Uterus (tissue), 4 donors: Measurements from ENCODE around the gene TGIF2. TPM values are rescaled to one million over a fixed set of nuclear protein-coding genes. Genes with fewer than 3 reads are reported as not detected.
"Not testable (repeated sequence)": the region's sequence is repeated elsewhere in the genome, so short reads cannot be mapped to it uniquely, and the experiment has no call there.

Experiments used
- DNase-seq, 2 donors: peaks; one replicate each; pipeline ENCODE4 v3.0.0-alpha.2; 2019 to 2020
- H3K27ac ChIP-seq, 2 donors: fragments of 200-600 bp; sonication (generic); 1 replicate in 1 of 2; 2 replicates in 1 of 2; pipeline ENCODE4 v1.5.1; 2016 to 2018
- H3K27me3 ChIP-seq, 2 donors: fragments of 200-600 bp; sonication (generic); one replicate each; pipeline ENCODE4 v1.5.1; 2018 to 2019; ENCODE audit warnings: control low read depth in 1 of 2
- H3K36me3 ChIP-seq, 2 donors: fragments of 200-600 bp; sonication (generic); one replicate each; pipeline ENCODE4 v1.5.1; 2019; ENCODE audit warnings: control low read depth in 1 of 2
- H3K4me1 ChIP-seq, 2 donors: fragments of 200-600 bp; sonication (generic); one replicate each; pipeline ENCODE4 v1.5.1; 2018 to 2019; ENCODE audit warnings: control low read depth in 1 of 2
- H3K4me3 ChIP-seq, 2 donors: fragments of 200-600 bp; sonication (generic); 1 replicate in 1 of 2; 2 replicates in 1 of 2; pipeline ENCODE4 v1.5.1; 2018 to 2019; ENCODE audit warnings: mild to moderate bottlenecking in 1 of 2
- H3K9me3 ChIP-seq, 2 donors: fragments of 200-600 bp; sonication (generic); one replicate each; pipeline ENCODE4 v1.5.1; 2019; ENCODE audit warnings: control low read depth in 1 of 2
- POLR2A ChIP-seq, 2 donors: fragments of 450-650 bp; IDR thresholded peaks; one replicate each; pipeline ENCODE4 v1.6.1; 2016; ENCODE audit warnings: antibody characterized with exemption in 2 of 2, mild to moderate bottlenecking in 1 of 2, moderate library complexity in 1 of 2
- intact Hi-C: fragments of 100-400 bp; cut with DNase I; formaldehyde crosslinking; loops from one replicate; pipeline ENCODE4 v1.15.1; 2023; ENCODE audit warnings: low total_unique reads
- small RNA-seq: library from RNA; depleted of rRNA; stranded (forward); fragments of <200 nt; gene quantifications from one replicate; pipeline ENCODE3, GENCODE V24; 2016
- total RNA-seq, 4 donors: library from RNA; depleted of rRNA in 3 of 4; stranded (reverse); fragments of >200 nt in 3 of 4; gene quantifications; one replicate each; pipeline versions ENCODE4 v1.1.0 to v1.2.4, GENCODE V29; 2014 to 2023
- TF ChIP-seq, protein P1 (sequence below), 4 experiments: fragments of 200-600 bp in 2 of 4; fragments of 450-650 bp in 2 of 4; sonication (generic) in 2 of 4; IDR thresholded peaks; one replicate each; pipeline ENCODE4 v1.5.1; 2016 to 2019; ENCODE audit warnings: antibody characterized with exemption in 4 of 4, mild to moderate bottlenecking in 2 of 4, moderate library complexity in 1 of 4
- donor health status: DM: yes; HTN: yes; CAD: no.

The TGIF2 gene
- total RNA-seq, 4 donors from 2014 or later = 3.3 to 35.7 (median 17.7) TPM

DNA sequence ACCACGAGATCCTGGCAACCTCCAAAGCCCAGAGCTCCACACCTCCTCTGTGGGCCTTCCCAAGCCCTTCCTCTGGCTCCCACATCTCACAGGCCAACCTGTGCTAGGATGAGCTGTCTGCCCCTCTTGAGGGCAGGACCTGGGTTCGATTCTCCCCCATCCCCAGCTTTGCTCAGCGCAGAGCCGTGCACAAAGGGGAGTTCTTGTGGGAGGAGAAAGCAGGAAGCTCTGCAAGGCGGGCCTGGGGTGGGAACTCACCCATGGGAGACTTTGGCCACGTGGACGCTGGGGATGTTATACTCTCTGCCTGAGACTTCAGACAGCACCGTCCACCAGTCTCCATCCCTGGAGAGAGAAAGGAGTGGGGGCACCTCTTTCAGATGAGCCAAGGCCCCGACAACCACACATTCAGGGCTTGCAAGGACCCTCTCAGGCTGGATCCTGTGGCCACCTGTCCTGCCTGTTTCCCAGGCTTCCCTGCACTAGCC, 59.9 kb downstream of the TGIF2 start:
- H3K27me3 ChIP-seq = no peaks in the 10 kb centered on the region
- no peaks in the 10 kb centered on the region for H3K4me1 ChIP-seq
- H3K9me3 ChIP-seq = no peaks in the 10 kb centered on the region
- H3K27ac ChIP-seq = no peak overlapping the region
- TF ChIP-seq POLR2A (IDR thresholded peaks at IDR 0.05) = no peak
- TF ChIP-seq, protein P1, sequence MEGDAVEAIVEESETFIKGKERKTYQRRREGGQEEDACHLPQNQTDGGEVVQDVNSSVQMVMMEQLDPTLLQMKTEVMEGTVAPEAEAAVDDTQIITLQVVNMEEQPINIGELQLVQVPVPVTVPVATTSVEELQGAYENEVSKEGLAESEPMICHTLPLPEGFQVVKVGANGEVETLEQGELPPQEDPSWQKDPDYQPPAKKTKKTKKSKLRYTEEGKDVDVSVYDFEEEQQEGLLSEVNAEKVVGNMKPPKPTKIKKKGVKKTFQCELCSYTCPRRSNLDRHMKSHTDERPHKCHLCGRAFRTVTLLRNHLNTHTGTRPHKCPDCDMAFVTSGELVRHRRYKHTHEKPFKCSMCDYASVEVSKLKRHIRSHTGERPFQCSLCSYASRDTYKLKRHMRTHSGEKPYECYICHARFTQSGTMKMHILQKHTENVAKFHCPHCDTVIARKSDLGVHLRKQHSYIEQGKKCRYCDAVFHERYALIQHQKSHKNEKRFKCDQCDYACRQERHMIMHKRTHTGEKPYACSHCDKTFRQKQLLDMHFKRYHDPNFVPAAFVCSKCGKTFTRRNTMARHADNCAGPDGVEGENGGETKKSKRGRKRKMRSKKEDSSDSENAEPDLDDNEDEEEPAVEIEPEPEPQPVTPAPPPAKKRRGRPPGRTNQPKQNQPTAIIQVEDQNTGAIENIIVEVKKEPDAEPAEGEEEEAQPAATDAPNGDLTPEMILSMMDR (IDR thresholded peaks at IDR 0.05) = no peak
- no peaks in the 10 kb centered on the region for H3K36me3 ChIP-seq
- no peak overlapping the region for H3K4me3 ChIP-seq
- no peak for DNase-seq
- intact Hi-C loops = no loop called here

DNA sequence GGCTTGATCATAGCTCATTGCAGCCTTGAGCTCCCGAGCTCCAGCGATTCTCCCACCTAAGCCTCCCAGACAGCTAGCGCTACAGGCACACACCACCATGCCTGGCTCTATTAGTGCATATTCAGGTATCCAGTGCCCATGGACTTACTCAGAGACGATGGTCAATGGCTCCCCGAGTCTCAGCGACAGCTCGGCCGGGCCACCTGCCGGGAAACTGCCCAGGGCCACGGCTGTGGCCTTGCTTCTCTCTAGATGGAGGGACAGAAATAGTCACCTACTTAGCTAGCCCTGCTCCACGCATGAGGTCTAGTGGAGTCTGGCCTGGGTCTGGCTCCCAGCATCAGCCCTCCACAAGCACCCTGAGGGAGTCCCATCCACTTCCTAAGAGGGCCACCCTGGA, 60.9 kb downstream of the TGIF2 start:
- no peaks in the 10 kb centered on the region for H3K9me3 ChIP-seq
- DNase-seq = no peak
- H3K36me3 ChIP-seq = no peaks in the 10 kb centered on the region
- H3K27me3 ChIP-seq = no peaks in the 10 kb centered on the region
- H3K4me3 ChIP-seq = no peak overlapping the region
- intact Hi-C loops = no loop called here
- TF ChIP-seq, protein P1 (IDR thresholded peaks at IDR 0.05) = no peak
- no peak for TF ChIP-seq POLR2A (IDR thresholded peaks at IDR 0.05)
- H3K27ac ChIP-seq = no peak overlapping the region
- no peaks in the 10 kb centered on the region for H3K4me1 ChIP-seq

DNA sequence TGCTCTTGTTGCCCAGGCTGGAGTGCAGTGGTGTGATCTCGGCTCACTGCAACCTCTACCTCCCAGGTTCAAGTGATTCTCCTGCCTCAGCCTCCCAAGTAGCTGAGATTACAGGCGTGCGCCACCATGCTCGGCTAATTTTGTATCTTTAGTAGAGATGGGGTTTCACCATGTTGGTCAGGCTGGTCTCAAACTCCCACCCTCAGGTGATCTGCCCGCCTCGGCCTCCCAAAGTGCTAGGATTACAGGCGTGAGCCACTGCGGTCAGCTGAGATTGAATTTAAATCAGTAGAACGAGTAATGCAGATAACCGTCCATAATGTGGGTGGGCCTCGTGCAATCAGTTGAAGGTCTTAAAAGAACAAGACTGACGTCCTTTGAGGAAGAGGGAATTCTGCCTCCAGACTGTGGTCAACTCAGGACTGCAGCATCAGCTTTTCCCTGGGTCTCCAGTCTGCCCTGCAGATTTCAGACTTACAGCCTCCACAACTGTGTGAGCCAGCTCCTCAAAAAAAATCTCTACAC, 65.5 kb downstream of the TGIF2 start:
- H3K9me3 ChIP-seq, intact Hi-C loops, H3K4me3 ChIP-seq, H3K27ac ChIP-seq, DNase-seq, H3K4me1 ChIP-seq, H3K27me3 ChIP-seq, H3K36me3 ChIP-seq: not testable (repeated sequence)

DNA sequence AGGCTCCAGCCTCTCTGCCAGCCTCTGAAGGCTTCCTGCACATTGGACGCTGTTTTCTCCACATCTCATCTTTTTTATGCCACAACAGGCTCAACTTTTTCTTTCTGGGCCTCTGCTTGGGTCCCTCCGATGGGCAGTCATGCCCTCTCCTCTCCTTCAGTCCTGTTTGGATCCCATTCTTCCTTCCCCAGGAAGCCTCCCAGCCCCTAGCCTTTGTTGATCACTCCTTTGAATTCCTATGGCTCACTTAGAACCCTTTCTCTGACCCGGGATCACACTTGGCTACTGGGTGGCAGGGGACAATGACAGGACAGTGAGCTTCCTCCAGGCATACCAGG, 68.1 kb downstream of the TGIF2 start:
- TF ChIP-seq POLR2A (IDR thresholded peaks at IDR 0.05) = no peak
- TF ChIP-seq, protein P1 (IDR thresholded peaks at IDR 0.05) = no peak
- intact Hi-C loops = no loop called here
- H3K4me1 ChIP-seq = no peaks in the 10 kb centered on the region
- no peaks in the 10 kb centered on the region for H3K36me3 ChIP-seq
- H3K4me3 ChIP-seq = no peak overlapping the region
- no peaks in the 10 kb centered on the region for H3K27me3 ChIP-seq
- H3K27ac ChIP-seq = no peak overlapping the region
- no peak for DNase-seq
- H3K9me3 ChIP-seq = no peaks in the 10 kb centered on the region

DNA sequence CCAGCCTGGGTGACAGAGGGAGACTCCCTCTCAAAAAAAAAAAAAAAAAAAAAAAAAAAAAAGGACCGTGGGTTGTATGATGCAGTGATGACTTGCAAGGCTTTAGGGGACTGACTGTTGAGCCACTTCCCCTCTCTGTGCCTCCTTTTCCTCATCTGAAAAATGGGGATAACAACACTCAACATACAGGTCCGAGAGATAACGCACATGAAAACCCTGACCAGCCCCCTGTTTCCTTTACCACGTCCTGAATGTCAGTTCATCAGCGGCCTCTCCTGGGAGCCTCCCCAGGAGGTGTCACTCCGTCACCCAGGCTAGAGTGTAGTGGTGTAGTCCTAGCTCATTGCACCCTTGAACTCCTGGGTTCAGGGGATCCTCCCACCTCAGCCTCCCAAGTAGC, 68.7 kb downstream of the TGIF2 start:
- no peaks in the 10 kb centered on the region for H3K27me3 ChIP-seq
- intact Hi-C loops = no loop called here
- no peaks in the 10 kb centered on the region for H3K9me3 ChIP-seq
- DNase-seq = no peak
- TF ChIP-seq POLR2A (IDR thresholded peaks at IDR 0.05) = no peak
- TF ChIP-seq, protein P1 (IDR thresholded peaks at IDR 0.05) = no peak
- no peak overlapping the region for H3K4me3 ChIP-seq
- H3K36me3 ChIP-seq = no peaks in the 10 kb centered on the region
- H3K27ac ChIP-seq = no peak overlapping the region
- H3K4me1 ChIP-seq = no peaks in the 10 kb centered on the region

Small RNAs within 50 kb of the gene (small RNA-seq; reads per million reads assigned to genes)
- not detected for gene RF00017

Other genes with a start within 250 kb of the TGIF2 start
- gene MYL9, start 32.1 kb upstream of the TGIF2 start, total RNA-seq = 1,000 to 10,000 TPM in 1 of 4 donors, 100 to 1,000 TPM in 2, 10 to 100 TPM in 1; 18.5 to 1,447 (median 245) TPM
- 10 to 100 TPM; 12.8 to 37.7 (median 28.5) TPM for gene RAB5IF, start 32.2 kb downstream of the TGIF2 start, total RNA-seq
- under 1 TPM in 2 of 4 donors, not detected in 2; 0.14 to 0.88 TPM for gene SLA2, start 72.6 kb downstream of the TGIF2 start, total RNA-seq
- 10 to 100 TPM; 17.9 to 35.0 (median 29.6) TPM for gene NDRG3, start 172.5 kb downstream of the TGIF2 start, total RNA-seq
- gene DSN1, start 200.2 kb downstream of the TGIF2 start, total RNA-seq = 10 to 100 TPM in 1 of 4 donors, 1 to 10 TPM in 2, under 1 TPM in 1; 0.29 to 24.3 (median 3.2) TPM